ENCODE data around the gene BRCC3.

Gene BRCC3

GRCh38 chrX:155070975-155071693, at the start of gene BRCC3, which contains the start of the genes CMC4 and MTCP1:
BRCC3 (plus strand) TSS chrX:155071508; CDS start chrX:155071528, 20 bp downstream.
CMC4 (minus strand) TSS chrX:155071136; CDS start chrX:155064023, 7,113 bp downstream.
MTCP1 (minus strand) TSS chrX:155071136; CDS start chrX:155066010, 5,126 bp downstream.
- peak; percentile 43 to 68 for DNase-seq (ENCODE audit: low read depth in 1 of 2, low spot score in 1 of 2)

GRCh38 chrX:155022585-155022984, 48.7 kb upstream of the BRCC3 start, which contains the start of gene F8:
F8 (minus strand) TSS chrX:155022723; CDS start chrX:155022552, 171 bp downstream.
- DNase-seq (ENCODE audit: low read depth in 1 of 2, low spot score in 1 of 2), result no peak

GRCh38 chrX:155023907-155024833, 47.1 kb upstream of the BRCC3 start:
- DNase-seq (ENCODE audit: low read depth in 1 of 2, low spot score in 1 of 2), result no peak

GRCh38 chrX:155026420-155026726, 44.9 kb upstream of the BRCC3 start:
- DNase-seq (ENCODE audit: low read depth in 1 of 2, low spot score in 1 of 2), result no peak

GRCh38 chrX:155026727-155027508, 44.4 kb upstream of the BRCC3 start, which contains the start of gene FUNDC2:
FUNDC2 (plus strand) TSS chrX:155026844; CDS start chrX:155026939, 95 bp downstream.
- peak; percentile 80 to 86 for DNase-seq (ENCODE audit: low read depth in 1 of 2, low spot score in 1 of 2)

- DNase-seq (ENCODE audit: low read depth in 1 of 2, low spot score in 1 of 2), result no peak
Observed at GRCh38 chrX:155027509-155028066, 43.7 kb upstream of the BRCC3 start.

GRCh38 chrX:155028129-155028528, 43.2 kb upstream of the BRCC3 start:
- no peak for DNase-seq (ENCODE audit: low read depth in 1 of 2, low spot score in 1 of 2)

GRCh38 chrX:155028877-155029291, 42.4 kb upstream of the BRCC3 start:
- DNase-seq (ENCODE audit: low read depth in 1 of 2, low spot score in 1 of 2), result no peak

- DNase-seq (ENCODE audit: low read depth in 1 of 2, low spot score in 1 of 2), result no peak
Observed at GRCh38 chrX:155031657-155032056, 39.7 kb upstream of the BRCC3 start.

GRCh38 chrX:155035688-155036087, 35.6 kb upstream of the BRCC3 start:
- DNase-seq (ENCODE audit: low read depth in 1 of 2, low spot score in 1 of 2), result no peak

- DNase-seq (ENCODE audit: low read depth in 1 of 2, low spot score in 1 of 2), result no peak
Observed at GRCh38 chrX:155046129-155046810, 25.0 kb upstream of the BRCC3 start.

- DNase-seq (ENCODE audit: low read depth in 1 of 2, low spot score in 1 of 2), result no peak
Observed at GRCh38 chrX:155046811-155047528, 24.3 kb upstream of the BRCC3 start.

GRCh38 chrX:155048977-155049619, 22.2 kb upstream of the BRCC3 start:
- no peak for DNase-seq (ENCODE audit: low read depth in 1 of 2, low spot score in 1 of 2)

- no peak for DNase-seq (ENCODE audit: low read depth in 1 of 2, low spot score in 1 of 2)
Observed at GRCh38 chrX:155052738-155053498, 18.4 kb upstream of the BRCC3 start.

GRCh38 chrX:155053656-155054055, 17.7 kb upstream of the BRCC3 start:
- DNase-seq (ENCODE audit: low read depth in 1 of 2, low spot score in 1 of 2), result no peak

- DNase-seq (ENCODE audit: low read depth in 1 of 2, low spot score in 1 of 2), result no peak
Observed at GRCh38 chrX:155054255-155054654, 17.1 kb upstream of the BRCC3 start.

GRCh38 chrX:155055494-155055893, 15.8 kb upstream of the BRCC3 start:
- DNase-seq (ENCODE audit: low read depth in 1 of 2, low spot score in 1 of 2), result no peak

GRCh38 chrX:155056471-155056870, 14.8 kb upstream of the BRCC3 start:
- no peak for DNase-seq (ENCODE audit: low read depth in 1 of 2, low spot score in 1 of 2)
